NCI-H446 (cell line): ENCODE results near the gene ROBO4.
A peak's percentile ranks its signal among the peaks of the same experiment; 100 is the strongest.

Experiments used
- DNase-seq, 2 experiments: peaks; one replicate each; lab custom pipeline; 2025; lab: John Stamatoyannopoulos, UW

Gene ROBO4

GRCh38 chr11:124918950-124919349, 21.3 kb upstream of the ROBO4 start, which contains the start of gene HEPN1:
TSS of gene HEPN1 (plus strand) at chr11:124919250.
- DNase-seq: no peak

- peak; percentile 80 to 89 for DNase-seq
Observed at GRCh38 chr11:124917115-124917637, 19.5 kb upstream of the ROBO4 start.

GRCh38 chr11:124916370-124916710, 18.7 kb upstream of the ROBO4 start:
- DNase-seq: no peak

GRCh38 chr11:124915541-124916369, 18.1 kb upstream of the ROBO4 start:
- DNase-seq: no peak

- DNase-seq: no peak
Observed at GRCh38 chr11:124902616-124903015, 5.0 kb upstream of the ROBO4 start.

- no peak for DNase-seq
Observed at GRCh38 chr11:124900464-124900863, 2.8 kb upstream of the ROBO4 start.

- no peak for DNase-seq
Observed at GRCh38 chr11:124899383-124900145, 1.9 kb upstream of the ROBO4 start.

- peak; percentile 38 to 83 for DNase-seq
Observed at GRCh38 chr11:124898711-124899110, 1.0 kb upstream of the ROBO4 start.

GRCh38 chr11:124898263-124898680, 607 bp upstream of the ROBO4 start:
- peak in 1 of 2 experiments; percentile 41 for DNase-seq

GRCh38 chr11:124896821-124897391, 759 bp downstream of the ROBO4 start:
- peak in 1 of 2 experiments; percentile 25 for DNase-seq

GRCh38 chr11:124896071-124896750, 1.5 kb downstream of the ROBO4 start:
- no peak for DNase-seq

- no peak for DNase-seq
Observed at GRCh38 chr11:124895471-124895971, 2.1 kb downstream of the ROBO4 start.

- DNase-seq: no peak
Observed at GRCh38 chr11:124894606-124895430, 2.8 kb downstream of the ROBO4 start.

GRCh38 chr11:124893781-124894401, 3.8 kb downstream of the ROBO4 start:
- DNase-seq: no peak

- no peak for DNase-seq
Observed at GRCh38 chr11:124892750-124893454, 4.8 kb downstream of the ROBO4 start.

- no peak for DNase-seq
Observed at GRCh38 chr11:124892146-124892545, 5.5 kb downstream of the ROBO4 start.

- DNase-seq: no peak
Observed at GRCh38 chr11:124891373-124891861, 6.2 kb downstream of the ROBO4 start.

- no peak for DNase-seq
Observed at GRCh38 chr11:124890683-124891372, 6.8 kb downstream of the ROBO4 start.

GRCh38 chr11:124890151-124890550, 7.5 kb downstream of the ROBO4 start:
- DNase-seq: no peak
